B cell (primary cell): ENCODE results near the gene ORMDL1.

Experiments used
- CTCF ChIP-seq: fragments of 200-600 bp; IDR thresholded peaks from one replicate; pipeline ENCODE4 v1.8.0; 2022; ENCODE audit warnings: antibody characterized with exemption, mild to moderate bottlenecking
- EZH2 ChIP-seq: IDR thresholded peaks from 2 replicates; pipeline ENCODE4 v1.6.1; 2012; ENCODE audit warnings: borderline replicate concordance, low read depth, mild to moderate bottlenecking, moderate library complexity, low read length; ENCODE audit not compliant: insufficient read depth, poor library complexity, severe bottlenecking

GRCh38 chr2:189791338-189792042 lies 7.4 kb upstream of the ORMDL1 start:
- TF ChIP-seq CTCF (no peak), EZH2 (no peak)
